Measurements from ENCODE around the gene P2RX1.
"Not testable (repeated sequence)": the region's sequence is repeated elsewhere in the genome, so short reads cannot be mapped to it uniquely, and the experiment has no call there.

The P2RX1 gene

DNA sequence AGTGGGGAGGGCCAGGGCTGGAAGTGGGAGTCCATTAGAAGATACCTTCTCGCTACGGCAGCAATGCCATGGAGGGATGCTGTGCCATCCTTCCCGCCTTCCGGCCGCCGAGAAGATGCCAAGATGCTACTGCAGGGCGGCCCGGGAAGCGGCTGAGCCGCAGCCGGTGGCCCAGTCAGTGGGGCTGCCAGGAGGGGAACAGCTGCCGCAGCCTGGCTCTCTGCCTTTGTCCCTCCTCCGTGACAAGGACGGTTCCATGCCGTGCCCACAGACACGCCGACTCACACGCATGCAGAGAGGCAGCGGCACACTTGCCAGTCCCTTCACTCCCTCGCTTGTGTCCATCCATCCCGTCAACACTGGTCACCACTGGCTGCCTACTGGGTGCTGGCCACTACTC, 50.0 kb downstream of the P2RX1 start:
- no peak overlapping the region for H3K4me3 ChIP-seq (ENCODE audit: low read length)
- TF ChIP-seq ZNF274 (IDR thresholded peaks at IDR 0.05; ENCODE audit: low read depth, low read length): no peak

DNA sequence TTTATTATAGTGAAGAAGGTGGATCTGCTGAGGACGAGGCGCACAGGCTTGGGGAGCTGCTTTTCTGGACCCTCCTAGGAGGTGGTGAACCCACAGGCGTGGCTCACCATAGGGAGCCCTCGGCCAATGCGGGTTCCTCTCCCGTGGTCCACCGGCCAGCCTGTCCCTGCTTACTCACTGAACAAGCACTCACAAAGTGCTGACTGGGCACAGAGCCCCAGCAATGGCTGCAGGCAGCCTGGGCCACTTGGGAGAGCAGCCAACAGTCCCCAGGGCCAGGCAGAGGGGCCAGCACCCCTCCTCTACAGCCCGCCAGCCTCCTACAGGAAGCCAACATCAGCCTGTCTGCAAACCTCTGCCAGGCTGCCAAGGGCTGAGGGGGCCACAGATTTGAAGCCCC, 51.1 kb downstream of the P2RX1 start:
- TF ChIP-seq ZNF274 (IDR thresholded peaks at IDR 0.05; ENCODE audit: low read depth, low read length): no peak
- no peak overlapping the region for H3K4me3 ChIP-seq (ENCODE audit: low read length)

DNA sequence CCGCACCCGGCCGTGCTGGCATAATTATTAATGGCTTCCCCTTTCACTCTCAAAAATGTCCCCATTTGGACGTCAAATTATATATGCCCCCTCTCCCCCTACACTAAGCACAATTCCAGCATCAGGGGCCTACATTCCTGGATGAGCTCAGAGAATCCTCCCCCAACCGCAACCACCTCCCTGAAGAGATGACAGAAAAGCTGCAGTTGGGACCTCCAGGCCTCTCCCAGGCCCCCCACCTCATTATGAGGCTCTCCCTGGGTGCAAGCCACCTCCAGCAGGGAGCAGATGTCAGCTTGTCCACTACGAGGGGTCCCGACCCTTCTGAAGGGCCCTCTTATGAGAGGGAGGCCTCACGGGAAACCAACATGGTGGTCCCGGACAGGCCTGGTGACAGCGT, 51.7 kb downstream of the P2RX1 start:
- no peak for TF ChIP-seq ZNF274 (IDR thresholded peaks at IDR 0.05; ENCODE audit: low read depth, low read length)

DNA sequence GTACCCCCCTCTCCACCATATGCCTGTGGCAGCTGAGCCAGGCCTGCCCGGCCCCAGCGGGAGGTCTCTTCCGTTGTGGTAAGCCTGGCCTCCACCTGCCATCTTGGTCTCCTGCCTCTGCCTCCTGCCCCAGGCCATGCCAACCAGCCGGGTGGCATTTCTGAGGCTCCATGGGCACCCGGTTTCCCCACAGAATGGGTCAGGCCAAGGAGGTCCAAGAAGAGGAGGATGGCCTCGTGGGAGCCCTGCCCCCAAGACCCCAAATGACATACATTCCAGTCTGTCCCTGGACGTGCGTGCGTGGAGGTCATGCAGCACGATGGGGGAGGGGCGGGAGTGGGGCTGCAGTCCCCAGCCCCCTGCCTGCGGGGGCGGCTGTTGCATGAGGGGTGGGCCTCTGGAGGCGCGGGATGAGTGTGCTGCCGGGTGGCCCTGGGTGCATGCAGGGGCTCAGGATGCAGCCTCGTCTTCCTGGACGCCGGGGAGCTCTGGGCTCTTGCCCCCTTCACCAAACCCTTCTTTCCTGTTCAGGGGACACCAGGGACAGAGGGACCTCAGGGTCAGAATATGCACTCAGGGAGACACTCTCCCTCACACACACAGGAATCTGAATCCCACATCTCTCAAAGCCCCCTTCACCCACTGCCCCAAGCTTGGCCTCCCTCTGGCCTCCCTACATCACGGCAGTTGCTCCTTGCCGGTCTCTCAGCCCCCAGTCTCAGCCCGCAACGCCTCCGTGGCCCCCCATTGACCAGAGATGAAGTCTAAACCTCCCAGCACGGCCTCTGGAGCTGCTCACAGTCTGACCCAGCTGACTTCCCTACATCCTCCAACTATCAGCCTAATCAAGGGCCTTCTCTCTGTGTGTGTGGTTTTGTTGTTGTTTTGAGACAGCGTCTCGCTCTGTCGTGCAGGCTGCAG, 54.2 kb downstream of the P2RX1 start:
- H3K4me3 ChIP-seq (ENCODE audit: low read length): no peak overlapping the region
- TF ChIP-seq ZNF274 (IDR thresholded peaks at IDR 0.05; ENCODE audit: low read depth, low read length): no peak

More for the DNA sequence above, 51.7 kb downstream of the P2RX1 start:
- no peak overlapping the region for H3K4me3 ChIP-seq (ENCODE audit: low read length)

DNA sequence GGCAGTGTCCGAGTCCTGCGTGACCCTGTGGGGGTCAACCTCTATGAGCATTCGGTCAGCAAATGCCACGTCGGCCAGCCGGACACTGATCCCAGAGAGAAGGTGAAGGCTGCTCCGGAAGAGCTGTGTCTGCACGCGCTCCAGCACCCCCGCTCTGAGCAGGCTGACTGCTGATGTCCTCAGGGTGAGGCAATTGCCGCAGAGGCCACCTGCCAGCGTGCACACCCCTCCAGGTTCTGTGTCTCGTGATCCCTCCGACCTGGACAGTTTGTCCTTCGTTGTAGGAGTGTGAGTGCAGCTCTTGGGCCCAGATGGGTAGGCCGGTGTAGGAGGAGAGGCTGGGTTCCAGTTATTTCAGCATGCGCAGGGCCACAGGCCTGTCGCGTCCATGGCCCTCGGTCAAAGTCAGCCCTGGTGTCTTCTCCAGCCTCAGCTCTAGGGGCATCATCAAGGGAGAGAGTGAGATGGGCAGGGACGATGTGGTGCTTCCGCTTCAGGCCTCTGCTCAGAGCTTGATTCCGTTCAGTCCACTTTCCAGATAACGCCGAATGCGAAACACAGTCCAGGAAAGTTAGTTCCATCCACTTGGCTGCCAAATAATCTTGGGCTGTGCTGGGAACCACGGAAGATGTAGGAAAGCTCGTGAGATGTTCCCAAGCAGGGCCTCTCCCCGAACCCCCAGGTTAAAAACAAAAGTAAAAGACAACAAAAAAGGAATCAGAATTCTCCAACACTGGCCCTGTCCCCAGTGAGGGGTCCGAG, 55.1 kb downstream of the P2RX1 start:
- no peak overlapping the region for H3K4me3 ChIP-seq (ENCODE audit: low read length)
- TF ChIP-seq ZNF274 (IDR thresholded peaks at IDR 0.05; ENCODE audit: low read depth, low read length): no peak

DNA sequence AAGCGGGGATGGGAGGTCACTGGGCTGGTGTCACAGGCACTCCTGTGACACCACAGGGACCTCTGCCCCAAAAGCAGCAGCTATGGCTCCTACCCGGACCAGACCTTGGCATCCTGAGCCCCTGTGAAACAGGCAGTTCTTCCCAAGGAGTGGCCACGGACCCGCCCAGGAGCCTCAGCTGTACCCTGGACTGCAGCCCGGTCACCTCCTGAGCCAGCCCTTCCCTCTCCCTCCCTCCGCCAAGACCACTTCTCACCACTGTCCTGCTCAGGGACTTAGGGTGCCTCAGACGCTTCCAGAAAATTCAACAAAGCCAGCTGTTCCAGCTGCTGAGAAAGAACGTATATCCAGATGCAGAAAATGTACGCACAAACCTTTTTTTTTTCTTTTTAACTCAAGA, 56.3 kb downstream of the P2RX1 start:
- no peak overlapping the region for H3K4me3 ChIP-seq (ENCODE audit: low read length)

DNA sequence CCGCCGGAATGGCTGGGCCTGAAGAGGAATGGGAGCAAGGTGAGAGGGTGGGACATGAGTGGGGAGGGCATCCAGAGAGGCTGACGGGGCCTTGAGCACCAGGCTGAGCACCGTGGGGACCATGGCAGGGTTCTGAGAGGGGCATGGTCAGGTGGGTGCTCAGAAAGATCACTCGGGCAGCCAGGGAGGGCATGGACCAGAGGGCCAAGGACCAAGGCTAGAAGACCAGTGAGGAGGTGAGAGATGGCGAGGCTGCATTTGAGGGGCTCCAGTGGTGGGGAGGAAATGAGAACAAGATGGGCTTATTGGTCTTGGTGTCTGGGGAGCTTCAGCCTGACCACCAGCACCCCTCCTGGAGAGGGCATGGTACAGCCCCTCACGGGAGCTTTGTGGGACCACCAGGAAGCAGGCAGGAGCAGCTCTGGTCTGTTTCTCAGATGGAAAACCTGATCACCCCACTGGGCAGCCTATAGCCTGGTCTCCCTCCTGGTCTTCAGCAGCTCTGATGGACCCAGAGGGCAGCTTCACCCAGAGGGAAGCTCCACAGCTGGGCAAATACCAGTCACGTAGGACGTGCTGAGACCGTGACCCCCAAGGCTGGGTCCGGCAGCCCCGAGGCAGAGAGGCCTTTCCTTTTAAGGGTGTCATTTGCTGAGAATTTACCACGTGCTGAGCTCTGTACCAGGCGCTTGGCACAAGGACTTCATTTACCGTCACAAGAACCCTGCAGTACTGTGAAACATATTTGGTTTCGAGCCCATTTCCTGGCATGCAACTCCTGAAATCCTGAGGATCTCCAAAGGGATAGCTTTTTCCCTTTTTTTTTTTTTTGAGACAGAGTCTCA, 58.8 kb downstream of the P2RX1 start:
- TF ChIP-seq ZNF274 (IDR thresholded peaks at IDR 0.05; ENCODE audit: low read depth, low read length): no peak
- no peak overlapping the region for H3K4me3 ChIP-seq (ENCODE audit: low read length)

More for the DNA sequence above, 56.3 kb downstream of the P2RX1 start:
- TF ChIP-seq ZNF274 (IDR thresholded peaks at IDR 0.05; ENCODE audit: low read depth, low read length): no peak

DNA sequence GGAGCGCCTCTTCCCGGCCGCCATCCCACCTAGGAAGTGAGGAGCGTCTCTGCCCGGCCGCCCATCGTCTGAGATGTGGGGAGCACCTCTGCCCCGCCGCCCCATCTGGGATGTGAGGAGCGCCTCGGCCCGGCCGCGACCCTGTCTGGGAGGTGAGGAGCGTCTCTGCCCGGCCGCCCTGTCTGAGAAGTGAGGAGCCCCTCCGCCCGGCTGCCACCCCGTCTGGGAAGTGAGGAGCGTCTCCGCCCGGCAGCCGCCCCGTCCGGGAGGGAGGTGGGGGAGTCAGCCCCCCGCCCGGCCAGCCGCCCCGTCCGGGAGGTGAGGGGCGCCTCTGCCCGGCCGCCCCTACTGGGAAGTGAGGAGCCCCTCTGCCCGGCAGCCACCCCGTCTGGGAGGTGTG, 62.1 kb downstream of the P2RX1 start:
- H3K4me3 ChIP-seq (ENCODE audit: low read length): not testable (repeated sequence)

DNA sequence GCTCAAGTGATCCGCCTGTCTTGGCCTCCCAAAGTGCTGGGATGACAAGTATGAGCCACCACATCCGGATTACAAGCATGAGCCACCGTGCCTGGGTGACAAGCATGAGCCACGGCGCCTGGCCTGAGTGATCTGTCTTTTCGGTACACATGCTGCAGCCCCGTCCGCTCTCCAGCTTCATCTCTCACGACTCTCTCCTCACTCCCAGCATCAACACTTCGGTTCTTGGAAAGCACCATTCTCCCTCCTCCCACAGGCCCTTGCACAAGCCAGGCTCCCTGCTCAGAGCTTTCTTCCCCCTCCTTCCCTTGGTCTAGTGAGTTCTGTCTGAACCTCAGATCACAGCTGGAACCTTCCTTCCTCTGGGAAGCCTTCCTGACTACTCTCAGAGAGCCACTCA, 63.7 kb downstream of the P2RX1 start:
- TF ChIP-seq ZNF274 (IDR thresholded peaks at IDR 0.05; ENCODE audit: low read depth, low read length): no peak
- no peak overlapping the region for H3K4me3 ChIP-seq (ENCODE audit: low read length)

DNA sequence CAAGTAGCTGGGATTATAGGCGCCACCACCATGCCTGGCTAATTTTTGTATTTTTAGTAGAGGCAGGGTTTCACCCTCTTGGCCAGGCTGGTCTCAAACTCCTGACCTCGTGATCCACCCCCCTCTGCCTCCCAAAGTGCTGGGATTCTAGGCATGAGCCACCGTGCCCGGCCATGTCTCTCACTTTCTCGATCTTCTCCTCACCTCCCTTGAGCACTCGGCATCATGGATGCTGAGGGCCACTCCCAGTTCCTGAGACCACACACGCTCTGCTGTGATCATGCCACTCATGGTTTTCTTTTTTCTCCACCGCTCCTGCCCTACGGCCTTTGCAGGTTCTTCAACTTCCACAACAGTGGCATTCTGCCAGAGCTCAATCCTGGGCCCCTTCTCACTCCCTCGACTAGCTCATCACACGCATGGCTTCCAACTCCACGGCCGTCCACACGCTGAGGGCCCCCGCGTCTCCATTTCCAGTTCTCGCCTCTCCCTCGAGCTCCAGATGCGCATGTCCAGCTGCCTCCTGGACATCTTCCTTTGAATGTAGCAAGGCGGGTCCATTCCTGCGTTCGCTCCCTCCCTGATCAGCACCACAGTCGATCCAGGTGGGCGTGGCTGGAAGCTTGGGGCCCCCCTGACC, 64.7 kb downstream of the P2RX1 start:
- no peak overlapping the region for H3K4me3 ChIP-seq (ENCODE audit: low read length)
- no peak for TF ChIP-seq ZNF274 (IDR thresholded peaks at IDR 0.05; ENCODE audit: low read depth, low read length)

DNA sequence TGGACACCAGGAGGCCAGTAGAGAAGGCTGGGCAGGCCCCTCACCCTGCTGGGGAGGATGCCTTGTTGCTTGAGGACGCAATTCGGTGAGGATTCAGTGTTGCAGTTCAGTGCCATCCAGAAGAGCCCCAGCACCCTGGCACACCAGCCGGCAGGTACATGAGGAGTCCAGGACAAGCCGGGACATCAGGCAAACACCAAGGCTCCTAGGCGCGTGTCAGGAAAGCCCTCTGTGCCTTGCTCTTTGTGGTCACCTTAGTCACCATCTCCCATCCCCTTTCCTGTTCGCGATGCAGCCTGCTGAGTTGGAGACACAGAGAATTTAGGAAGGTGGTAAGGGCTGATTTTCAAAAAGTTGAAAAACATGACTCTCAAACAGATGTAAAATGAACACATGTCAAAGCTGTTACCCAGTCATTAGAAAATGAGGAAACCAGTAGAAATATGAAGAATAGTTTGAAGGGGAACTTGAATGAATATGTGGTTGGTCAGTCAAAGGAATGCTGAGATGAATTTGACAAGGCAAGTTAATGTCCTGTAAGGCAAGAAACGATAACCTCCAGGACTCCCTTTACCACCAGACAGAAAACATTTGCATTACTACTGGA, 67.9 kb downstream of the P2RX1 start:
- no peak overlapping the region for H3K4me3 ChIP-seq (ENCODE audit: low read length)
- no peak for TF ChIP-seq ZNF274 (IDR thresholded peaks at IDR 0.05; ENCODE audit: low read depth, low read length)

DNA sequence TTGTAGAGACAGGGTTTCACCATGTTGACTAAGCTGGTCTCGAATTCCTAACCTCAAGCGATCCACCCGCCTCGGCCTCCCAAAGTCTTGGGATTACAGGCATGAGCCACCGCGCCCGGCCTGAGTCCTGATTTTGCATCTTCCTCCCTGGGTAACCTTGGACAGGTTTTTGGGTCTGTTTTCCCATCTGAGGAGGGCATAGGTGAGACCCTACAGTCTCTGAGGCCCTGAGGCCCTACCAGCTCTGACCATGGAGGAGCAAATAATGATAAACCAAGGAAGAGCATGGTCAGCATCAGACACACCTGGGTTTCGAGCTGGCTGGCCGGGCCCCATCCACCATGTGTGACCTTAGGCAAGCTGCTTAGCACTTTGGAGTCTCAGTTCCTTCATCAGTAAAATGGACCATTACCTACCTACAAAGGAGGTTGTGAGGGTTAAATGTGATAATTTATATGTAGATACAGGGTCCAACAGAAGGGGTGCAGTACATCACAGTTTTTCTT, 69.0 kb downstream of the P2RX1 start:
- no peak overlapping the region for H3K4me3 ChIP-seq (ENCODE audit: low read length)
- TF ChIP-seq ZNF274 (IDR thresholded peaks at IDR 0.05; ENCODE audit: low read depth, low read length): no peak

Measured in GM08714 (cell line).